Measurements from ENCODE around the gene ANKRD11.
"Not testable (repeated sequence)": the region's sequence is repeated elsewhere in the genome, so short reads cannot be mapped to it uniquely, and the experiment has no call there.

The ANKRD11 gene

GRCh38 chr16:89311636-89312035 lies 178.7 kb downstream of the ANKRD11 start:
- no peak for DNase-seq

DNA sequence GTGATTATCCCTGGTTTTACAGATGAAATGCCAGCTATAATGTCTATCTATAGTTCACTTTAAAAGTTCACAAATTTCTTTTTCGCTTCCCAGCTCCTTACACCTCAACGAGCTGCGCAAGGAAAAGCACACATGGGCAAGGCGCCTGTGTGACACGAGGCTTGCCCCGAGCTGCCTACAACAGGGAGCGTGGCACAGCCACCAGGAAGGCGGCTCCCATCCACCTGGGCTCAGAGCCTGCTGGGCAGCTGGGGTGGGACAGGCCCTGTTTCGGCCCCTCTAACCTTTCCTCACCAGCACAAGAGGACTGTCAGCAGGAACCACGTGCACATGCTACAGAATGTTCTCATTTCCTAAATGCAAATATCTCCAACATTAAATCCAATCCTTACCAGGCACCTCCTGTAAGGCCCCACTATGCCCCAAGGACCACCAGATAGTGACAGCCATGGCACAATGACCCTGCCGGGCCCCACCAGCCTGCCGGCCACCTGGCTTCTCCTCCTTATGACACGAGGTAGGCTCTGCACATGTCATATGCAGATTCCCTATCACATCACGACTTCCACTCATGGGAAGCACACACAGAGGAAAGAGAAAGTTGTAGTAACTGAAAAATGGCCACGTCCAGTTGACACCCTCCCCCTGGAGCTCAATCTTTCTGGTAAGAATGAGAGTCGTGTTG lies 180.8 kb downstream of the ANKRD11 start:
- DNase-seq, result no peak

- DNase-seq, result peak in 1 of 2 donors; percentile 39
Observed at GRCh38 chr16:89308391-89309333, 181.7 kb downstream of the ANKRD11 start.

DNA sequence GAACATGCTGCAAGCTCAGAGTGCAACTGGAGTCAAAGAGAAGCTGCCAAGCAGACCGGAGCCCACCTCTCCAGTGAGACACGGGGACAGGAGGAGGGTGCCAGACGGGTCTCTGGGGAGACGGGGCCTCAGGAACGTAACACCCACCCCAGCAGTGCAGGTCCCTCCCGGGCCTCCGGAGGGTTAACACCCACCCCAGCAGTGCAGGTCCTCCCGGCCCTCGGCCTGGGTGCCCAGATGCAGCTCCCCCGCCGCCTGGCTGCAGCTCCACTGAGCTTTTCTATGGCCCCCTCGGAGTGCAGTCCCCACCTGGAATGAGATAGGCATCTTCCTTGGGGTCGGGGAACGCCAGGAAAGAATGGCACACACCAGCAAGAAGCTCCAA lies 182.9 kb downstream of the ANKRD11 start:
- no peak for DNase-seq

DNA sequence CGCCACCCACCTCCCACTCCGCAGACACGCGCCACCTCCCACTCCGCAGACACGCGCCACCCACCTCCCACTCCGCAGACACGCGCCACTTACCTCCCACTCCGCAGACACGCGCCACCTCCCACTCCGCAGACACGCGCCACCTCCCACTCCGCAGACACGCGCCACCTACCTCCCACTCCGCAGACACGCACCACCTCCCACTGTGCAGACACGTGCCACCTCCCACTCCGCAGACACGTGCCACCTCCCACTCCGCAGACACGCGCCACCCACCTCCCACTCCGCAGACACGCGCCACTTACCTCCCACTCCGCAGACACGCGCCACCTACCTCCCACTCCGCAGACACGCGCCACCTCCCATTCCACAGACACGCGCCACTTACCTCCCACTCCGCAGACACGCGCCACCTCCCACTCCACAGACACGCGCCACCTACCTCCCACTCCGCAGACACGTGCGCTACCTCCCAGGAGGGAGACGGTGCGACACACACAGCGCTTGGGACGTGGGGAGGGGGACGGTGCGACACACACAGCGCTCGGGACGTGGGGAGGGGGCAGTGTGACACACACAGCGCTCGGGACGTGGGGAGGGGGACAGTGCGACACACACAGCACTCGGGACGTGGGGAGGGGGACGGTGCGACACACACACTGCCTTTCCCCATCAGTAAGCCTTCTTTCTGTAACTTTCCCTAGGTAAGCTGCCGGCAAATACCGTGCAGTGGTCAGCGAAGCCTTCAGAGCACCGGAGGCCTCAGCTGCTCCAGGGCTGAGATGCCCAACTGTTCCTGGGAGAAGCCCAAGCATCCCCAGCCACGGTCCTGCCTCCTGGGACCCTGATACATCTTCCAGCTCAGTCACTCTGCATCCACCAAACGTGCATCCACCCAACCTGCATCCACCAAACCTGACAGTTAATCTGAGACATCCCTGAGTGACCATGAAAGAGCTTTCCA lies 183.6 kb downstream of the ANKRD11 start:
- not testable (repeated sequence) for DNase-seq

- no peak for DNase-seq
Observed at GRCh38 chr16:89304941-89305705, 185.2 kb downstream of the ANKRD11 start.

- DNase-seq, result no peak
Observed at GRCh38 chr16:89304181-89304851, 186.0 kb downstream of the ANKRD11 start.

DNA sequence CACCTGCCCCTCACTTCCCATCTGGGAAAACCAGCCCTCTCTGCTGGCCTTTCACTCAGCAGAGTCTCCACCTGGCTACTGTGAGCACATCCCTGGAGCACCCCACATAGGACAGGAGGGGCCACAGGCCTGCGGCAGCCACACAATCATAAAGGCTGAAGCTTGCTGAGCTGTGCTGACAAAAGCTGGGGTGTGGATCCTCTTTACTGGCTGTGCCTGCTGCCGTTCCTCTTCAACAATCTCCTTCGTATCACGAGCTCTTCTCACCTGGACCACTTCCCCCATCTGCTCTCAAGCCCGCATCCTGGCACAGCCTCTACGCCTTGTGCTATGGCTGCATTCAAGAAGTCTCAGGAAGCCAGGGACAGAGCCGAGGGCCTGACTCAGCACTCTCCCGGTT lies 186.7 kb downstream of the ANKRD11 start:
- no peak for DNase-seq

DNA sequence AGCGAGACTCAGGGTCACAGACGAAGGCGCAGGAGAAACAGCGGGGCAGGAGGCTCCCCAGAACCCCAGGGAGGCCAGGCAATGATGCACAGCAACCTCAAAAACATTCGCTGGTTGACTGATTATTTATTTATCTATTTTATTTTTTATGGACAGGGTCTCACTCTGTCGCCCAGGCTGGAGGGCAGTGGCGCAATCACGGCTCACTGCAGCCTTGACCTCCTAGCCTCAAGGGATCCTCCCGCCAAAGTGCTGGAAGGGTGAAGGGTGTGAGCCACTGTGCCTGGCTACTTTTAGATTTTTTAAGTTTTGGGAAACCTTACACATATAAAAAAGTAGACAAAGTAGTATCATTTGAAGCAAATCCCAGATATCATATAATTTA lies 189.4 kb downstream of the ANKRD11 start:
- DNase-seq, result no peak

DNA sequence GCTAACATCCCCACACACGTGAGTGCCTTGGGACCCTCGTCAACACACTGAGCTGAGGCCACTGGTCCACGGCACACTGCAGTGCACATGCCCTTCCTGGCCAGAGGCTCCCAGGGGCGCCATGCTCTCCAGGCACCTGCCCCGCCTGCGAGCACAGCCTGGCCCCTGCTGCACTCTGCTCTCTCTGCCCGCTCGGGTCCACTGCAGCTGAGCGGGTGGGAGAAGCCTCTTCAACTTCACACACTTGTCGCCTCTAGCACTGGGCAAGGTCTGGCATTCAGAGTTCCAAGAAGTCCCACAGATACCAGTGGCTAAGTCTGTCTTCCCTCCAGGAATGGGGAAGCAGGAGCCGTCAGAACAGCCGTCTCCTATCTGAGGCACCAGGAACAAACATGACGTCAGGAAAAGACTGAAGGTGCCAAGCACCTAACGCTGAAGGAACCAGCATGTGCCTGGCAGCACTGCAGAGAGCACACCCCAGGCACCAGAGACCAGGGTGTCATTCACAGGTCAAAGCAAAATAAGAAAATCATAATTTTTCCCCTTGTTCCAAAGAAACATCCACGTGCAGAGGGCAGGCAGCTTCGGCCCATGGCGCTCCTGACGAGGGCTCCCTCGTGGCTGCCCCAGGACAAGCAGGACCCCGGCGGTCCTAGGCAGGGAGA lies 189.9 kb downstream of the ANKRD11 start:
- DNase-seq, result no peak

GRCh38 chr16:89299357-89300111 lies 190.8 kb downstream of the ANKRD11 start:
- not testable (repeated sequence) for DNase-seq

GRCh38 chr16:89298623-89299225 lies 191.6 kb downstream of the ANKRD11 start:
- DNase-seq, result no peak

- DNase-seq, result no peak
Observed at GRCh38 chr16:89297910-89298545, 192.3 kb downstream of the ANKRD11 start.

- DNase-seq, result no peak
Observed at GRCh38 chr16:89297156-89297874, 193.0 kb downstream of the ANKRD11 start.

DNA sequence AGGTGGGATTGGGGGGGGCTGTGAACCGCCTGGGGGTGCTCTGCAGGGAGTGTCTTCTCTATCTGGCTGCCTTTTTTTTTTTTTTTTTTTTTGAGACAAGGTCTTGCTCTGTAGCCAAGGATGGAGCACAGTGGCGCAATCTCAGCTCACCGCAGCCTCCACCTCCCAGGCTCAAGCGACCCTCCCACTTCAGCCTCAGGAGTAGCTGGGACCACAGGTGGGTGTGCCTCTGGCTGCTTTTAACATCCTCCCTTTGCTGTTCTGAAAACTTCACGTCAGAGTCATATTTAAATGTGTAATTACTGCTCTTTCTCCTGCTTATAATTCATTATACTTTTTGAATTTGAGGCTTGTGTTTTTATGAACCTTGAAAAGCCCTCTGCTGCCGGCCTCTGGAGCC lies 194.4 kb downstream of the ANKRD11 start:
- no peak for DNase-seq

DNA sequence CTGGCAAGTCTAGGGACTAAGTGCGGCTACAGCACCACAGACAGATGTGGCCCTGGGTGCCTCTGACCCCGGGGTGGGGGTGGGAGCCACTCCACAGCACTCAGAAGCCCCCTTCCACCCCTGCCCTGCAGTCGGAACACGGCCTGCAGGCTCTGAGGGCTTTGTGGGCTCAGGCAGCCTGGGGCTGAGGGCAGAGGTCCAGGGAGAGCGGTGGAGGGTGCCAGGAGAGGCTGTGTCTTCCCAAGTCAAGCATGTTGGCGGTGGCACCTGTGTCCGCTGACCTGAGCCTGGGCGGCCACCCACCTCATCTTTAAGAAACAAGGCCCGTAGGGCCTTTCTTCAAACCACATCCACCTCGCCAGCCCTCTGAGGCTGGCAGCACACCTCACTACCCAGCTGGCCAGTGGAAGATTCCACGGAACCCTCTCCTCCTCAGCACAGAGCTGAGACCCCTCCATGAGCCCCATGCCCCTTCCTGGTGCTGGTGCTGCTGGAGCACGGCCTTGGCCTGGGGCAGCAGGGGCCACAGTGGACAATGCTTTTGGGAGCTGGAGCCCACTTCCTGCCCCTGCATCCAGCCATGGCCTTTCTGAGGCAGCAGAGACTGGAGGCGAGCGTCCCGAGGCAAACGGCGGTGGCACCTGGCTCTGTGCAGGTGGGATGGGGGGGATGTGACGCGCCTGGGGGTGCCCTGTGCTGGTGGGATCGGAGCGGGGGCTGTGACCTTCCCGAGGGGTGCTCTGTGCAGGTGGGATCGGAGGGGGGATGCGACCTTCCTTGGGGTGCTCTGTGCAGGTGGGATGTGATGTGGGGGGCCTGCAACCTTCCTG lies 195.1 kb downstream of the ANKRD11 start:
- DNase-seq, result no peak

- DNase-seq, result no peak
Observed at GRCh38 chr16:89294486-89294885, 195.9 kb downstream of the ANKRD11 start.

All from CD4-positive, alpha-beta T cell treated with Interleukin-4 for 1 hour (primary cell).